PC-3 (cell line): ENCODE results near the gene SCN9A. TPM values are rescaled to one million over a fixed set of nuclear protein-coding genes. Genes with fewer than 3 reads are reported as not detected.

ENCODE experiments used
- ATAC-seq: fragments of 200-7000 bp; cut with Tn5 transposase; 2 replicates; pipeline ENCODE4 v1.9.1; 2020; ENCODE audit warnings: mild to moderate bottlenecking, moderate library complexity
- BruUV-seq: library from RNA; stranded (reverse); fragments of 400-500 nt; replicated peaks from 2 replicates; lab custom pipeline; 2021; lab: Mats Ljungman, UMichigan
- CTCF ChIA-PET: fragments of 300-600 bp; sonication (Branson Sonifier 250); formaldehyde crosslinking; loops from one replicate; lab custom pipeline; 2022; ENCODE audit warnings: antibody characterized with exemption; lab: Charles Lee
- POLR2A ChIA-PET: fragments of 300-600 bp; sonication (Branson Sonifier 250); formaldehyde crosslinking; loops from one replicate; lab custom pipeline; 2022; ENCODE audit warnings: antibody characterized with exemption; ENCODE audit not compliant: unreplicated experiment; lab: Charles Lee
- DNase-seq: peaks from one replicate; pipeline ENCODE4 v3.0.0-alpha.2; 2015
- H2AFZ ChIP-seq: fragments of 300-600 bp; sonication (generic); 2 replicates; pipeline ENCODE4 v1.6.0; 2016; ENCODE audit warnings: antibody characterized with exemption, low read length
- H3F3A ChIP-seq: fragments of 300-600 bp; sonication (generic); one replicate; pipeline ENCODE4 v1.6.0; 2017; ENCODE audit warnings: antibody characterized with exemption, low read length, control low read depth, mild to moderate bottlenecking; ENCODE audit not compliant: unreplicated experiment
- H3K27ac ChIP-seq: fragments of 300-600 bp; sonication (generic); 2 replicates; pipeline ENCODE4 v1.5.1; 2016; ENCODE audit warnings: mild to moderate bottlenecking, low read length
- H3K27me3 ChIP-seq: fragments of 300-600 bp; sonication (generic); 2 replicates; pipeline ENCODE4 v1.6.1; 2016; ENCODE audit warnings: low read length, mixed read lengths
- H3K36me3 ChIP-seq: fragments of 300-600 bp; sonication (generic); 2 replicates; pipeline ENCODE4 v1.6.1; 2016; ENCODE audit warnings: low read depth, mixed run types, low read length, mixed read lengths
- H3K4me1 ChIP-seq: fragments of 300-600 bp; sonication (generic); 2 replicates; pipeline ENCODE4 v1.5.1; 2016; ENCODE audit warnings: low read length; ENCODE audit not compliant: insufficient read depth
- H3K4me2 ChIP-seq: fragments of 300-600 bp; sonication (generic); 2 replicates; pipeline ENCODE4 v1.6.0; 2016; ENCODE audit warnings: low read length
- H3K4me3 ChIP-seq: fragments of 300-600 bp; sonication (generic); 2 replicates; pipeline ENCODE4 v1.5.1; 2016; ENCODE audit warnings: mild to moderate bottlenecking, low read length, mixed read lengths
- H3K79me2 ChIP-seq: fragments of 300-600 bp; sonication (generic); 2 replicates; pipeline ENCODE4 v1.6.1; 2017; ENCODE audit warnings: low read length, mixed read lengths
- H3K9ac ChIP-seq: fragments of 300-600 bp; sonication (generic); 2 replicates; pipeline ENCODE4 v1.6.0; 2016; ENCODE audit warnings: mild to moderate bottlenecking, low read length
- H3K9me2 ChIP-seq: fragments of 300-600 bp; sonication (generic); replicated peaks from 2 replicates; pipeline ENCODE4 v1.6.1; 2016; ENCODE audit warnings: mixed run types, low read length, mixed read lengths
- H3K9me3 ChIP-seq: fragments of 300-600 bp; sonication (generic); 2 replicates; pipeline ENCODE4 v1.6.1; 2016; ENCODE audit warnings: low read length, mixed read lengths
- H4K20me1 ChIP-seq: fragments of 300-600 bp; sonication (generic); 2 replicates; pipeline ENCODE4 v1.6.1; 2016; ENCODE audit warnings: low read length, mixed read lengths
- EZH2 ChIP-seq: fragments of 300-600 bp; sonication (generic); IDR thresholded peaks from one replicate; pipeline ENCODE4 v1.6.1; 2017; ENCODE audit warnings: antibody characterized with exemption, mild to moderate bottlenecking, low read length; ENCODE audit not compliant: unreplicated experiment
- EZH2phosphoT487 ChIP-seq: fragments of 300-600 bp; sonication (generic); IDR thresholded peaks from 2 replicates; pipeline ENCODE4 v1.6.1; 2018; ENCODE audit warnings: mild to moderate bottlenecking, antibody characterized with exemption, low read length, borderline replicate concordance
- intact Hi-C: fragments of 100-400 bp; cut with micrococcal nuclease; formaldehyde crosslinking; loops from 2 replicates; pipeline ENCODE4 v1.9.0; 2023
- total RNA-seq: library from RNA; depleted of rRNA; stranded (reverse); fragments of >200 nt; gene quantifications from 2 replicates; pipeline ENCODE4 v1.2.3, GENCODE V29; 2014
- TF ChIP-seq, protein P1 (sequence below): fragments of 300-600 bp; sonication (generic); conservative IDR thresholded peaks from 2 replicates; pipeline ENCODE4 v1.5.1; 2017; ENCODE audit warnings: antibody characterized with exemption, low read depth, mild to moderate bottlenecking, low read length

Gene SCN9A
- total RNA-seq, 1 experiment from 2014 or later = 7.0 TPM

DNA sequence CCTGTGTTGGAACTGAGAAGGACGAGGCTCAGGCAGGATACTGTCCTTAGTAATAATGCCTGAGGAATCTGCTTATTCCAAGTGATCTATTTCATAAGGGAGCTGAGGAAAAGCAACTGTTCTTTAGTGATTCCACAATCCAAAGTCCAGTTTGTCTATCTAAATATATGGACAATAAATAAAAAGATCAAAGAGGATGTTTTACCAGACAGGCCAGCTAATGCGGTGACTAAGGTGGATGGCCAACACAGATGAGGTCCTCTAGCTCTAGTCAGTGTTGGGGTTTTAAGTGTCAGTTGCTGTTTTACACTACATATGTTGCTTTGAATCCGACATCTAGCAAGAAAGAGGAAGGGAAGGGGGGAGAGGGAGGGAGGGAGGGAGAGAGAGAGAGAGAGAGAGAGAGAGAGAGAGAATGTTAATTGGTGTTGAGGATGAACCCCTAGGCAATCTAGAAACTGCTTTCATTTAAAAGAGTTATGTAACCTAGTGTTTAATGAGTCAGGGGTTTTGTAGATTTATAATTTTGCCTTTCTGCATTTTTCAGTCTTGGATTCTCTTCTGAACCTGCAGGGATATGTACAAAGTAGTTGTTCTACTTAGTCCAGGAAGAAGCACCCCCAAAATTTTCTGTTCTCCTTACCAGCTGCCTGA lies 220.9 kb downstream of the SCN9A start:
- Histone ChIP-seq H3K4me1 (peaks cover 21% of the 10 kb centered on the region), H3K4me3 (no peak overlapping the region), H3K9me3 (no peaks in the 10 kb centered on the region), H3K27ac (no peak overlapping the region), H3F3A (no peaks in the 10 kb centered on the region), H3K27me3 (peaks cover 17% of the 10 kb centered on the region; the same call in 1 of the 2 replicates), H2AFZ (no peak overlapping the region), H4K20me1 (no peaks in the 10 kb centered on the region), H3K36me3 (no peaks in the 10 kb centered on the region), H3K9ac (no peak overlapping the region), H3K4me2 (no peak overlapping the region), H3K9me2 (no peaks in the 10 kb centered on the region), H3K79me2 (no peaks in the 10 kb centered on the region)
- ATAC-seq (no peak), DNase-seq (no peak)
- BruUV-seq = no TSS peak
- intact Hi-C loops = no loop called here
- POLR2A ChIA-PET = no interaction called here
- CTCF ChIA-PET = interaction anchor here (0.6 kb wide), 1 partner anchor 221 kb away, joined by 4 read pairs; the partner anchor contains the start of gene SCN9A
- TF ChIP-seq EZH2 (no peak), EZH2phosphoT487 (no peak)
- TF ChIP-seq, protein P1, sequence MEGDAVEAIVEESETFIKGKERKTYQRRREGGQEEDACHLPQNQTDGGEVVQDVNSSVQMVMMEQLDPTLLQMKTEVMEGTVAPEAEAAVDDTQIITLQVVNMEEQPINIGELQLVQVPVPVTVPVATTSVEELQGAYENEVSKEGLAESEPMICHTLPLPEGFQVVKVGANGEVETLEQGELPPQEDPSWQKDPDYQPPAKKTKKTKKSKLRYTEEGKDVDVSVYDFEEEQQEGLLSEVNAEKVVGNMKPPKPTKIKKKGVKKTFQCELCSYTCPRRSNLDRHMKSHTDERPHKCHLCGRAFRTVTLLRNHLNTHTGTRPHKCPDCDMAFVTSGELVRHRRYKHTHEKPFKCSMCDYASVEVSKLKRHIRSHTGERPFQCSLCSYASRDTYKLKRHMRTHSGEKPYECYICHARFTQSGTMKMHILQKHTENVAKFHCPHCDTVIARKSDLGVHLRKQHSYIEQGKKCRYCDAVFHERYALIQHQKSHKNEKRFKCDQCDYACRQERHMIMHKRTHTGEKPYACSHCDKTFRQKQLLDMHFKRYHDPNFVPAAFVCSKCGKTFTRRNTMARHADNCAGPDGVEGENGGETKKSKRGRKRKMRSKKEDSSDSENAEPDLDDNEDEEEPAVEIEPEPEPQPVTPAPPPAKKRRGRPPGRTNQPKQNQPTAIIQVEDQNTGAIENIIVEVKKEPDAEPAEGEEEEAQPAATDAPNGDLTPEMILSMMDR = no peak

DNA sequence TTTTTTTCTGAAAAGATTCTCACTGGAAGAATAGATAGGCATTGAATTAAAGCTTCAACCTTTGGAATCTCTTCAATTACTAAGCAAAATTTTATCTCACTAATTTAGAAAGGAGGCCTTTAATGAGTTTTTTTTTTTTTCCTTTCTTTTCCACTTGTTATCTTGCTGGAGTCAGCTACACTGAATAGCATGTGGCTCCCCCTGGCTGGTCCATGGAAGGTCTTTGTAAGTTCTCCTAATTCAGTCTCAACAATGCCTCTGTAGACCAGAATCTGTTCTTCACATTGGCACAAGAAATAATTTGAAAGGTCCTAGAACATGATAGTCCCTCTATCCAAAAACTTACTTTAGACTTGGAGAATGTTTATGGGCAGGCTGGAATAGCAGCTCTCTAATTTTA lies 223.7 kb downstream of the SCN9A start:
- peaks cover 28% of the 10 kb centered on the region for H3K27me3 ChIP-seq
- DNase-seq (no peak), ATAC-seq (no peak)
- no peak overlapping the region for H3K9ac ChIP-seq
- no TSS peak for BruUV-seq
- POLR2A ChIA-PET = no interaction called here
- no peaks in the 10 kb centered on the region for H4K20me1 ChIP-seq
- TF ChIP-seq EZH2phosphoT487 (no peak), EZH2 (no peak)
- TF ChIP-seq, protein P1 = 0 out of 2 replicates have a peak, but pooled peaks have one; percentile 13
- no peak overlapping the region for H2AFZ ChIP-seq
- peaks cover 5% of the 10 kb centered on the region for H3K4me1 ChIP-seq
- H3K36me3 ChIP-seq = no peaks in the 10 kb centered on the region
- H3K9me2 ChIP-seq = no peaks in the 10 kb centered on the region
- intact Hi-C loops = no loop called here
- no peak overlapping the region for H3K27ac ChIP-seq
- no peak overlapping the region for H3K4me3 ChIP-seq
- H3F3A ChIP-seq = no peaks in the 10 kb centered on the region
- H3K9me3 ChIP-seq = no peaks in the 10 kb centered on the region
- CTCF ChIA-PET = no interaction called here
- no peaks in the 10 kb centered on the region for H3K79me2 ChIP-seq
- no peak overlapping the region for H3K4me2 ChIP-seq
